Measurements from ENCODE around the gene ZFPM1.

DNA sequence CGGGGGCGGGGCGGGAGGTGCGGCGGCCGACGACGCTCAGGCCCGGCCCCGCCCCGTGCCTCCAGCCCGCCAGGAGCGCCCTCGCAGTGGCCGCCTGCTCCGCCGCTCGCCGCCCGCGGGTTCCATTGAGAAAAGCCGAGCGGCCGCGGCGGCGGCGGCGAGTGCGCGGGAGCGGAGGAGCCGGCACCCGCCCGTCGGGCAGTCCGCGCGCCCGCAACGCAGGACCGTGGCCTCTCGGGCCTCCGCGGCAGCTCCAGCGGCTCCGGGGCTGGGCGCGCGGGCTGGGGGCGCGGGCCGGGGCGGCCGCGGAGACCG, at the start of gene ZFPM1:
- TF ChIP-seq, protein P1, sequence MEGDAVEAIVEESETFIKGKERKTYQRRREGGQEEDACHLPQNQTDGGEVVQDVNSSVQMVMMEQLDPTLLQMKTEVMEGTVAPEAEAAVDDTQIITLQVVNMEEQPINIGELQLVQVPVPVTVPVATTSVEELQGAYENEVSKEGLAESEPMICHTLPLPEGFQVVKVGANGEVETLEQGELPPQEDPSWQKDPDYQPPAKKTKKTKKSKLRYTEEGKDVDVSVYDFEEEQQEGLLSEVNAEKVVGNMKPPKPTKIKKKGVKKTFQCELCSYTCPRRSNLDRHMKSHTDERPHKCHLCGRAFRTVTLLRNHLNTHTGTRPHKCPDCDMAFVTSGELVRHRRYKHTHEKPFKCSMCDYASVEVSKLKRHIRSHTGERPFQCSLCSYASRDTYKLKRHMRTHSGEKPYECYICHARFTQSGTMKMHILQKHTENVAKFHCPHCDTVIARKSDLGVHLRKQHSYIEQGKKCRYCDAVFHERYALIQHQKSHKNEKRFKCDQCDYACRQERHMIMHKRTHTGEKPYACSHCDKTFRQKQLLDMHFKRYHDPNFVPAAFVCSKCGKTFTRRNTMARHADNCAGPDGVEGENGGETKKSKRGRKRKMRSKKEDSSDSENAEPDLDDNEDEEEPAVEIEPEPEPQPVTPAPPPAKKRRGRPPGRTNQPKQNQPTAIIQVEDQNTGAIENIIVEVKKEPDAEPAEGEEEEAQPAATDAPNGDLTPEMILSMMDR (IDR thresholded peaks at IDR 0.05): no peak
- TF ChIP-seq EP300 (IDR thresholded peaks at IDR 0.05): no peak

All from suprapubic skin (tissue), 3 donors.